SU-DHL-6 (cell line): ENCODE measurements around the gene SNRNP48.

ENCODE experiments used
- H2AFZ ChIP-seq: fragments of 200-600 bp; sonication (generic); 2 replicates; pipeline ENCODE4 v1.6.1; 2014; ENCODE audit warnings: low read depth, mild to moderate bottlenecking, moderate library complexity, mixed read lengths, antibody characterized with exemption, low read length; ENCODE audit not compliant: severe bottlenecking
- H3F3A ChIP-seq: fragments of 200-600 bp; shearing (Covaris generic); 2 replicates; pipeline ENCODE4 v1.6.0; 2016; ENCODE audit warnings: antibody characterized with exemption, mild to moderate bottlenecking; ENCODE audit not compliant: insufficient read depth
- H3K27ac ChIP-seq: fragments of 200-600 bp; sonication (generic); 2 replicates; pipeline ENCODE4 v1.5.1; 2016; ENCODE audit warnings: low read depth, mild to moderate bottlenecking, low read length, moderate library complexity, mixed read lengths
- H3K27me3 ChIP-seq: fragments of 200-600 bp; sonication (generic), shearing (Covaris generic); 2 replicates; pipeline ENCODE4 v1.6.0; 2014; ENCODE audit warnings: mild to moderate bottlenecking, low read length
- H3K36me3 ChIP-seq: fragments of 200-600 bp; sonication (generic); 2 replicates; pipeline ENCODE4 v1.6.1; 2014; ENCODE audit warnings: mild to moderate bottlenecking, low read length, mixed read lengths
- H3K4me2 ChIP-seq: fragments of 300-600, 200-600 bp; shearing (Covaris generic), sonication (generic); 2 replicates; pipeline ENCODE4 v1.6.0; 2014; ENCODE audit warnings: low read length, low read depth, mild to moderate bottlenecking; ENCODE audit not compliant: poor library complexity, severe bottlenecking
- H3K4me3 ChIP-seq: fragments of 200-600 bp; sonication (generic); 2 replicates; pipeline ENCODE4 v1.5.1; 2014; ENCODE audit warnings: antibody characterized with exemption, low read length, mild to moderate bottlenecking, mixed read lengths; ENCODE audit not compliant: insufficient read depth, poor library complexity, severe bottlenecking
- H3K79me2 ChIP-seq: fragments of 200-600 bp; sonication (generic); 2 replicates; pipeline ENCODE4 v1.6.1; 2014; ENCODE audit warnings: mild to moderate bottlenecking, low read length, moderate library complexity; ENCODE audit not compliant: insufficient read depth
- H3K9ac ChIP-seq: fragments of 200-600 bp; sonication (generic); 2 replicates; pipeline ENCODE4 v1.7.0; 2014; ENCODE audit warnings: mild to moderate bottlenecking, low read length
- H3K9me2 ChIP-seq: fragments of 200-600 bp; sonication (generic); replicated peaks from 2 replicates; pipeline ENCODE4 v1.6.1; 2014; ENCODE audit warnings: low read length; ENCODE audit not compliant: insufficient read depth
- H3K9me3 ChIP-seq: fragments of 200-600 bp; sonication (generic); 2 replicates; pipeline ENCODE4 v1.6.1; 2014; ENCODE audit warnings: low read length, mixed read lengths; ENCODE audit not compliant: insufficient read depth
- H4K20me1 ChIP-seq: fragments of 200-600 bp; sonication (generic); 2 replicates; pipeline ENCODE4 v1.6.1; 2014; ENCODE audit warnings: low read depth, mild to moderate bottlenecking, antibody characterized with exemption, low read length, moderate library complexity, mixed read lengths
- EZH2phosphoT487 ChIP-seq: fragments of 200-600 bp; sonication (generic), shearing (Covaris generic); conservative IDR thresholded peaks from 2 replicates; pipeline ENCODE4 v1.6.1; 2018; ENCODE audit warnings: mild to moderate bottlenecking, antibody characterized with exemption, low read length, moderate library complexity, mixed read lengths
- TF ChIP-seq, protein P1 (sequence below): fragments of 200-600 bp; sonication (generic); IDR thresholded peaks from one replicate; pipeline ENCODE4 v1.5.1; 2017; ENCODE audit warnings: antibody characterized with exemption, mild to moderate bottlenecking, low read length, moderate library complexity; ENCODE audit not compliant: insufficient read depth, poor library complexity, severe bottlenecking

Gene SNRNP48

DNA sequence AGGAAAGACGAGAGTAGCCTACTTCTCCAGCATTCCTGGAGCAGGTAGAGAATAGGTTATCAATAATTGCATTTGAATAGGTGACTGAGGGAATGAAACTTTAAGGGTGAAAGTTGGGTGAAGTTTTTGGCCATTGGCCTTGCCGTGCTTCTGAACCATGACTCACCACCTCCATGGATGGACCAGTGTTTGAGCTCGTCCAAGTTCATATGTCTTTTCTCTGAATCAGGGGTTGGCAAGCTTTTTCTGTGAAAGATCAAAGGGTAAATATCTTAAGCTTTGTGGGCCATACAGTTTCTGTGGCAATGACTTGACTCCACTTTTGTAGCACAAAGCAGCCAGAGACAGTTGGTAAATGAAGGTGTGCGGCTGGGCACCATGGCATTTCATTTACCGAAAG is 31.8 kb downstream of the SNRNP48 start:
- no peaks in the 10 kb centered on the region for H3K79me2 ChIP-seq
- no peak overlapping the region for H3K27ac ChIP-seq
- H3K4me2 ChIP-seq, result no peak overlapping the region
- no peaks in the 10 kb centered on the region for H4K20me1 ChIP-seq
- no peaks in the 10 kb centered on the region for H3F3A ChIP-seq
- H2AFZ ChIP-seq, result no peak overlapping the region
- no peaks in the 10 kb centered on the region for H3K9me3 ChIP-seq
- no peaks in the 10 kb centered on the region for H3K27me3 ChIP-seq
- no peak overlapping the region for H3K9ac ChIP-seq
- no peak overlapping the region for H3K4me3 ChIP-seq
- TF ChIP-seq EZH2phosphoT487, result no peak
- TF ChIP-seq, protein P1, sequence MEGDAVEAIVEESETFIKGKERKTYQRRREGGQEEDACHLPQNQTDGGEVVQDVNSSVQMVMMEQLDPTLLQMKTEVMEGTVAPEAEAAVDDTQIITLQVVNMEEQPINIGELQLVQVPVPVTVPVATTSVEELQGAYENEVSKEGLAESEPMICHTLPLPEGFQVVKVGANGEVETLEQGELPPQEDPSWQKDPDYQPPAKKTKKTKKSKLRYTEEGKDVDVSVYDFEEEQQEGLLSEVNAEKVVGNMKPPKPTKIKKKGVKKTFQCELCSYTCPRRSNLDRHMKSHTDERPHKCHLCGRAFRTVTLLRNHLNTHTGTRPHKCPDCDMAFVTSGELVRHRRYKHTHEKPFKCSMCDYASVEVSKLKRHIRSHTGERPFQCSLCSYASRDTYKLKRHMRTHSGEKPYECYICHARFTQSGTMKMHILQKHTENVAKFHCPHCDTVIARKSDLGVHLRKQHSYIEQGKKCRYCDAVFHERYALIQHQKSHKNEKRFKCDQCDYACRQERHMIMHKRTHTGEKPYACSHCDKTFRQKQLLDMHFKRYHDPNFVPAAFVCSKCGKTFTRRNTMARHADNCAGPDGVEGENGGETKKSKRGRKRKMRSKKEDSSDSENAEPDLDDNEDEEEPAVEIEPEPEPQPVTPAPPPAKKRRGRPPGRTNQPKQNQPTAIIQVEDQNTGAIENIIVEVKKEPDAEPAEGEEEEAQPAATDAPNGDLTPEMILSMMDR, result no peak
- H3K9me2 ChIP-seq, result no peaks in the 10 kb centered on the region
- no peaks in the 10 kb centered on the region for H3K36me3 ChIP-seq

DNA sequence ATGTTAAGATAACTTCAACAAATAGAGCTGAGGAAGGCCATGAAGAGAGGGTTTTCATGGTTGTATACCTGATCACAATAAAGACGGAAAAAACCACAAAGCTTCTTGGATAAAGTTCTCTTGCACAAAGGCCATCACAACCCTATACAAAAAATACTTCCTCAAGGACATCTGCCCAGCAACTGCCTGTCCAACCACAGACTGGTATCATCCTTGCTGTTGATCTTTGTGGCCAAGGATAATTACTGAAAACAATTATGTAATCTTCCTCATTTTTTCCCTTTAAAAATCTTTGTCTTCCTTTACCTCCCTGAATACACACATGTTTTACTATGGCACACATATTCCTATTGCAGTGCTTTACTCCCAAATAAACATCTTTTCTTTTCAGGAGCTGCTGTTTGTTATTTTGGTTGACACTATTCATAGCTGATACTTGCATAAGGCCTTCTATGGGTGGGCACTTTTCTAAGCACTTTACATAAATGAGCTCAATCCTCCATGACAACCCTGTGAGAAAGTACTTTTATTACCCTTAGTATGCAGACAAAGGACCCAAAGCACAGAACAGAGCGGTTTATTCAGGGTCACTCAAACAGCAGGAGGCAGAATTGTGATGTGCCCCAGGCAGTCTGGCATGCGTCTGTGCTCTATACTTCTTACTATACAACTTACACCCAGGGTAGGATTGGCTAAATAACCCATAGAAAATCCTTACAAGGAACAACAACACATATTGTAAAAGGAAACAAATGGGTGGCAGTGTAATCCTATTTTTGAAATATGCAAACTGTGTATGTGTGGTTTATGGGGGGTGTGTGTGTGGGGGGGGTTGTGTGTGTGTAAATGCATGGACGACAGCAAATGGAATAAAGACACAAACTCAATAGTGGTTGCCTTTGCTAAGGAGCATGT is 35.1 kb downstream of the SNRNP48 start:
- H3K27ac ChIP-seq, result no peak overlapping the region

DNA sequence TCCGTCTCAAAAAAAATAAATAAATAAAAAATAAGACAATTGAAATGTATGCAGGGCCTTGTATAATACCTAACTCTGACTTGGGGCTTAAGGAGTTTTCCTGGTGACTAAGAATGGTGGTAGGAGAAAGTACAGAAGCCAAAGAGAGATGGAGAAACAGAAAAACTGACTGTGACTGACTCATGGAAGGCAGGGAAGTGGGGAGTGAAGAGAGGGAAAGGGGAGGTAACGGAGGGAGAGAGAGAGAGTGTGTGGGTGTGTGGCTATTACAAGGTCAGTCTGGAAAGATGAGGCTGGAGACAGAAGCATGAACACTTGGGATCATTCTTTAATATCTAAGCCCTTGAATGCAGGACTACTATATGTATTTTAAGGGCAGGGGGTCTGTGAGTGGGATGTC is 38.5 kb downstream of the SNRNP48 start:
- Histone ChIP-seq H3K36me3 (no peaks in the 10 kb centered on the region), H3F3A (no peaks in the 10 kb centered on the region), H3K4me2 (no peak overlapping the region), H3K27ac (no peak overlapping the region), H3K9me3 (no peaks in the 10 kb centered on the region), H4K20me1 (no peaks in the 10 kb centered on the region), H3K27me3 (no peaks in the 10 kb centered on the region), H3K4me3 (no peak overlapping the region), H2AFZ (no peak overlapping the region), H3K9ac (no peak overlapping the region), H3K9me2 (no peaks in the 10 kb centered on the region), H3K79me2 (no peaks in the 10 kb centered on the region)
- TF ChIP-seq, protein P1, result no peak
- TF ChIP-seq EZH2phosphoT487, result no peak

More for the DNA sequence above, 35.1 kb downstream of the SNRNP48 start:
- Histone ChIP-seq H3F3A (no peaks in the 10 kb centered on the region), H2AFZ (no peak overlapping the region), H3K4me2 (no peak overlapping the region), H3K9me2 (no peaks in the 10 kb centered on the region), H4K20me1 (no peaks in the 10 kb centered on the region), H3K9me3 (no peaks in the 10 kb centered on the region), H3K27me3 (no peaks in the 10 kb centered on the region), H3K79me2 (no peaks in the 10 kb centered on the region), H3K36me3 (no peaks in the 10 kb centered on the region), H3K9ac (no peak overlapping the region), H3K4me3 (no peak overlapping the region)
- no peak for TF ChIP-seq EZH2phosphoT487
- TF ChIP-seq, protein P1, result no peak
